ENCODE measurements around the gene NTSR1.

GRCh38 chr20:62661647-62662046, 47.0 kb upstream of the NTSR1 start:
- TF ChIP-seq CTCF (CRISPR knock-in tag; IDR thresholded peaks at IDR 0.05), result no peak
- TF ChIP-seq JDP2 (CRISPR knock-in tag; IDR thresholded peaks at IDR 0.05; ENCODE audit: borderline replicate concordance), result no peak
- no peak for TF ChIP-seq POLR2AphosphoS5 (IDR thresholded peaks at IDR 0.05; ENCODE audit: low read depth, low read length)
- no peak for TF ChIP-seq SSRP1 (CRISPR knock-in tag; IDR thresholded peaks at IDR 0.05)
- TF ChIP-seq ZBTB10 (CRISPR knock-in tag; IDR thresholded peaks at IDR 0.05; ENCODE audit: borderline replicate concordance), result no peak
